K562 (cell line): ENCODE results near the gene ELF2. TPM values are rescaled to one million over a fixed set of nuclear protein-coding genes. Genes with fewer than 3 reads are reported as not detected.

ENCODE experiments used
- ETV1 ChIP-seq: fragments of 450-650 bp; conservative IDR thresholded peaks from 2 replicates; pipeline ENCODE4 v1.6.1; 2016; ENCODE audit warnings: missing genetic modification characterization, control low read depth, low read depth, missing compliant biosample characterization
- FOXJ2 ChIP-seq: fragments of 200-800 bp; sonication (Bioruptor generic); IDR thresholded peaks from 2 replicates; pipeline ENCODE4 v1.6.1; 2016; ENCODE audit warnings: missing genetic modification characterization, missing compliant biosample characterization
- FOXM1 ChIP-seq, 2 experiments: fragments of 450-650 bp in 1 of 2; sonication (generic) in 1 of 2; formaldehyde crosslinking in 1 of 2; IDR thresholded peaks; 2 replicates each; pipeline versions ENCODE4 v1.6.1 to v1.9.0; 2017 to 2022; ENCODE audit warnings: low read depth in 2 of 2, mild to moderate bottlenecking in 2 of 2, missing genetic modification reagents in 1 of 2, moderate library complexity in 1 of 2
- MECOM ChIP-seq: fragments of 250-450 bp; sonication (Bioruptor Pico); IDR thresholded peaks from 2 replicates; pipeline ENCODE4 v1.8.0; 2022; ENCODE audit warnings: inconsistent platforms
- MXI1 ChIP-seq: IDR thresholded peaks from 2 replicates; pipeline ENCODE4 v1.6.1; 2011; ENCODE audit warnings: low read depth, mild to moderate bottlenecking, improper control_type of control experiment, low read length
- MYC ChIP-seq, 2 experiments: fragments of 250-450 bp in 1 of 2; sonication (Bioruptor Pico) in 1 of 2; IDR thresholded peaks; 2 replicates each; pipeline versions ENCODE4 v1.5.1 to v1.6.1; 2012 to 2021; ENCODE audit warnings: low read depth in 2 of 2, borderline replicate concordance in 1 of 2, improper control_type of control experiment in 1 of 2, low read length in 1 of 2, mild to moderate bottlenecking in 1 of 2, moderate library complexity in 1 of 2
- NEUROD1 ChIP-seq: fragments of 150-350 bp; IDR thresholded peaks from 2 replicates; pipeline ENCODE4 v1.6.1; 2014; ENCODE audit warnings: borderline replicate concordance, low read length, low read depth; ENCODE audit not compliant: partially characterized antibody
- NFIC ChIP-seq: fragments of 450-650 bp; IDR thresholded peaks from 2 replicates; pipeline ENCODE4 v1.6.1; 2017; ENCODE audit warnings: mild to moderate bottlenecking, inconsistent platforms
- PML ChIP-seq: IDR thresholded peaks from 2 replicates; pipeline ENCODE4 v1.6.1; 2012; ENCODE audit warnings: low read length, inconsistent platforms
- POU5F1 ChIP-seq: fragments of 150-350 bp; IDR thresholded peaks from 2 replicates; pipeline ENCODE4 v1.6.1; 2014; ENCODE audit warnings: borderline replicate concordance, low read length, low read depth, mild to moderate bottlenecking; ENCODE audit not compliant: partially characterized antibody
- PRPF4 ChIP-seq: fragments of 200-400 bp; formaldehyde crosslinking; IDR thresholded peaks from one replicate; pipeline ENCODE4 v1.6.1; 2017; ENCODE audit warnings: low read length, low read depth, mild to moderate bottlenecking; ENCODE audit not compliant: insufficient read depth, poor library complexity, severe bottlenecking
- SMARCC2 ChIP-seq: fragments of 450-650 bp; IDR thresholded peaks from 2 replicates; pipeline ENCODE4 v1.6.1; 2017; ENCODE audit warnings: antibody characterized with exemption, moderate library complexity, mild to moderate bottlenecking, low read depth
- STAG1 ChIP-seq: sonication (generic); formaldehyde crosslinking; IDR thresholded peaks from 2 replicates; pipeline ENCODE4 v1.5.0; 2020; ENCODE audit warnings: missing genetic modification reagents, borderline replicate concordance
- ZNF324 ChIP-seq: fragments of 250-450 bp; sonication (Bioruptor Pico); IDR thresholded peaks from 2 replicates; pipeline ENCODE4 v1.4.0; 2020; ENCODE audit warnings: mild to moderate bottlenecking
- polyA plus RNA-seq, 8 experiments: library from polyadenylated mRNA; depleted of rRNA in 4 of 8; stranded (reverse) in 5 of 8; unstranded in 3 of 8; fragments of >200 nt; fragmentation: Nextera tagmentation in 2 of 8; fragmentation: Illumina TruSeq in 1 of 8; extraction: Ambion mirVana in 2 of 8; extraction: Trizol in 1 of 8; gene quantifications; 2 replicates each; pipeline versions ENCODE4 v1.2.1 to v1.2.3, GENCODE V29; 2011 to 2014; ENCODE audit warnings: inconsistent platforms in 1 of 8, missing spikeins in 1 of 8
- total RNA-seq, 7 experiments: library from RNA; depleted of rRNA in 6 of 7; stranded (reverse); fragments of >200 nt in 6 of 7; fragmentation: Illumina TruSeq in 2 of 7; extraction: Trizol in 2 of 7; gene quantifications; 2 replicates each; pipeline versions ENCODE4 v1.2.1 to v1.2.3, GENCODE V29; 2011 to 2021; ENCODE audit warnings: low replicate concordance in 1 of 7
- TF ChIP-seq, protein P1 (sequence below): sonication (generic); formaldehyde crosslinking; IDR thresholded peaks from 2 replicates; pipeline ENCODE4 v1.8.1; 2023; ENCODE audit warnings: mild to moderate bottlenecking, missing genetic modification reagents
- TF ChIP-seq, protein P2 (sequence below): fragments of 450-650 bp; IDR thresholded peaks from 2 replicates; pipeline ENCODE4 v1.6.1; 2016; ENCODE audit warnings: mild to moderate bottlenecking
- TF ChIP-seq, protein P3 (sequence below): sonication (generic); formaldehyde crosslinking; IDR thresholded peaks from 2 replicates; pipeline ENCODE4 v1.8.0; 2023; ENCODE audit warnings: mild to moderate bottlenecking, missing genetic modification reagents

The ELF2 gene
- total and polyA plus RNA-seq, 9 of the 15 experiments (the other 6 are each of a cell fraction or from before 2014, with no cell fraction given), result 9.4 to 58.7 (median 41.6) TPM

DNA sequence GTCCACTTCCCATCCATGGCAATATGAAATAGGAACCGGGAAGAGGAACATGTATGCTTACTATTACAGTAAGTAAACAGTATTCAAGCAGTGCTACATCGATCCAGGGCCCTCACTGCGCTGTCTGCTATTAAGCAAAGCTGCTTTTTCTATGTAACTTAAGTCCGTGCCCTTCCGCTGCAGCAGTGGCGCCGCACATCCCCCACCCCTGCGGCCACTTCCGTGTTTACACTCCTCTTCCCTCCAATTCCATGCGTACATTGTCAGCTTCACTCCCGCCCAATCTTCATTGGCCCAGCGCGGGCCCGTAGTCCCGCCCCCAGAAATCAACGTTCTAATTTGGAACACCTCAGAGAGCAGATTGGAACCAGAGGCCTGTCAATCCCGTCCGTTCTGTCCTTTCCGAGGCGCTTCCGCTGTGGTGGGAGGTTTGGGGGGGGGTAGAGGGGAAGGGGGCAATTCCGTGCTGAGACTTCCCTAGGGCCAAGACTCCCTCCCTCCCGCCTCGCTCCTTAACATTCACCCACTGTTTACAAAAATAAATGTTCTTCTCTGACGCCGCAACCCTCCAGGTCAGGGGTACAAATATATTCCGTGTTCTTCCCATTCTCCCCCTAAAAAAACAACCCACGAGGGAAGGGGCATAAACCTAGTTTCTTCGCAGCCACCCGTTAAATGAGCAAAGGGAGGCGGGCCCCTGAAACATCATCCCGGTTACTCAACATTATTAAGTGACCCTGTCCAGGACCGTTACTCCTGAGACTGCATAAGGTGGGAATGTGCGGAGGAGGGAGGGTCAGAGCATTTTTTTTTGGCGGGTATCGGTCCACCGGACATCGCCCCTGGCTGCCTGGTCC, 94.0 kb downstream of the ELF2 start (continued):
- TF ChIP-seq PRPF4 (no peak), SMARCC2 (0 out of 2 replicates have a peak, but pooled peaks have one; percentile 11), MECOM (no peak), NFIC (0 out of 2 replicates have a peak, but pooled peaks have one; percentile 21), ZNF324 (no peak), MYC (IDR thresholded peaks at IDR 0.05; ENCODE audit: low read depth, low read length) (peak; percentile 82), MYC (CRISPR knock-in tag; IDR thresholded peaks at IDR 0.05; ENCODE audit: borderline replicate concordance, low read depth) (no peak), PML (peak; percentile 52; the same call in 1 of the 2 replicates), NEUROD1 (peak; percentile 86), FOXJ2 (peak; percentile 88), POU5F1 (peak; percentile 67), ETV1 (tag) (peak; percentile 82), FOXM1 (IDR thresholded peaks at IDR 0.05; ENCODE audit: low read depth) (peak; percentile 70), FOXM1 (CRISPR knock-in tag; IDR thresholded peaks at IDR 0.05; ENCODE audit: low read depth) (0 out of 2 replicates have a peak, but pooled peaks have one; percentile 10), MXI1 (peak; percentile 72), STAG1 (CRISPR knock-in tag) (no peak)
- TF ChIP-seq, protein P1, sequence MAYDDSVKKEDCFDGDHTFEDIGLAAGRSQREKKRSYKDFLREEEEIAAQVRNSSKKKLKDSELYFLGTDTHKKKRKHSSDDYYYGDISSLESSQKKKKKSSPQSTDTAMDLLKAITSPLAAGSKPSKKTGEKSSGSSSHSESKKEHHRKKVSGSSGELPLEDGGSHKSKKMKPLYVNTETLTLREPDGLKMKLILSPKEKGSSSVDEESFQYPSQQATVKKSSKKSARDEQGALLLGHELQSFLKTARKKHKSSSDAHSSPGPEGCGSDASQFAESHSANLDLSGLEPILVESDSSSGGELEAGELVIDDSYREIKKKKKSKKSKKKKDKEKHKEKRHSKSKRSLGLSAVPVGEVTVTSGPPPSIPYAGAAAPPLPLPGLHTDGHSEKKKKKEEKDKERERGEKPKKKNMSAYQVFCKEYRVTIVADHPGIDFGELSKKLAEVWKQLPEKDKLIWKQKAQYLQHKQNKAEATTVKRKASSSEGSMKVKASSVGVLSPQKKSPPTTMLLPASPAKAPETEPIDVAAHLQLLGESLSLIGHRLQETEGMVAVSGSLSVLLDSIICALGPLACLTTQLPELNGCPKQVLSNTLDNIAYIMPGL, result no peak
- TF ChIP-seq, protein P2, sequence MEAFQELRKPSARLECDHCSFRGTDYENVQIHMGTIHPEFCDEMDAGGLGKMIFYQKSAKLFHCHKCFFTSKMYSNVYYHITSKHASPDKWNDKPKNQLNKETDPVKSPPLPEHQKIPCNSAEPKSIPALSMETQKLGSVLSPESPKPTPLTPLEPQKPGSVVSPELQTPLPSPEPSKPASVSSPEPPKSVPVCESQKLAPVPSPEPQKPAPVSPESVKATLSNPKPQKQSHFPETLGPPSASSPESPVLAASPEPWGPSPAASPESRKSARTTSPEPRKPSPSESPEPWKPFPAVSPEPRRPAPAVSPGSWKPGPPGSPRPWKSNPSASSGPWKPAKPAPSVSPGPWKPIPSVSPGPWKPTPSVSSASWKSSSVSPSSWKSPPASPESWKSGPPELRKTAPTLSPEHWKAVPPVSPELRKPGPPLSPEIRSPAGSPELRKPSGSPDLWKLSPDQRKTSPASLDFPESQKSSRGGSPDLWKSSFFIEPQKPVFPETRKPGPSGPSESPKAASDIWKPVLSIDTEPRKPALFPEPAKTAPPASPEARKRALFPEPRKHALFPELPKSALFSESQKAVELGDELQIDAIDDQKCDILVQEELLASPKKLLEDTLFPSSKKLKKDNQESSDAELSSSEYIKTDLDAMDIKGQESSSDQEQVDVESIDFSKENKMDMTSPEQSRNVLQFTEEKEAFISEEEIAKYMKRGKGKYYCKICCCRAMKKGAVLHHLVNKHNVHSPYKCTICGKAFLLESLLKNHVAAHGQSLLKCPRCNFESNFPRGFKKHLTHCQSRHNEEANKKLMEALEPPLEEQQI, result no peak
- TF ChIP-seq, protein P3, sequence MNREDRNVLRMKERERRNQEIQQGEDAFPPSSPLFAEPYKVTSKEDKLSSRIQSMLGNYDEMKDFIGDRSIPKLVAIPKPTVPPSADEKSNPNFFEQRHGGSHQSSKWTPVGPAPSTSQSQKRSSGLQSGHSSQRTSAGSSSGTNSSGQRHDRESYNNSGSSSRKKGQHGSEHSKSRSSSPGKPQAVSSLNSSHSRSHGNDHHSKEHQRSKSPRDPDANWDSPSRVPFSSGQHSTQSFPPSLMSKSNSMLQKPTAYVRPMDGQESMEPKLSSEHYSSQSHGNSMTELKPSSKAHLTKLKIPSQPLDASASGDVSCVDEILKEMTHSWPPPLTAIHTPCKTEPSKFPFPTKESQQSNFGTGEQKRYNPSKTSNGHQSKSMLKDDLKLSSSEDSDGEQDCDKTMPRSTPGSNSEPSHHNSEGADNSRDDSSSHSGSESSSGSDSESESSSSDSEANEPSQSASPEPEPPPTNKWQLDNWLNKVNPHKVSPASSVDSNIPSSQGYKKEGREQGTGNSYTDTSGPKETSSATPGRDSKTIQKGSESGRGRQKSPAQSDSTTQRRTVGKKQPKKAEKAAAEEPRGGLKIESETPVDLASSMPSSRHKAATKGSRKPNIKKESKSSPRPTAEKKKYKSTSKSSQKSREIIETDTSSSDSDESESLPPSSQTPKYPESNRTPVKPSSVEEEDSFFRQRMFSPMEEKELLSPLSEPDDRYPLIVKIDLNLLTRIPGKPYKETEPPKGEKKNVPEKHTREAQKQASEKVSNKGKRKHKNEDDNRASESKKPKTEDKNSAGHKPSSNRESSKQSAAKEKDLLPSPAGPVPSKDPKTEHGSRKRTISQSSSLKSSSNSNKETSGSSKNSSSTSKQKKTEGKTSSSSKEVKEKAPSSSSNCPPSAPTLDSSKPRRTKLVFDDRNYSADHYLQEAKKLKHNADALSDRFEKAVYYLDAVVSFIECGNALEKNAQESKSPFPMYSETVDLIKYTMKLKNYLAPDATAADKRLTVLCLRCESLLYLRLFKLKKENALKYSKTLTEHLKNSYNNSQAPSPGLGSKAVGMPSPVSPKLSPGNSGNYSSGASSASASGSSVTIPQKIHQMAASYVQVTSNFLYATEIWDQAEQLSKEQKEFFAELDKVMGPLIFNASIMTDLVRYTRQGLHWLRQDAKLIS, result no peak
